ENCODE measurements around the gene STAT1.

DNA sequence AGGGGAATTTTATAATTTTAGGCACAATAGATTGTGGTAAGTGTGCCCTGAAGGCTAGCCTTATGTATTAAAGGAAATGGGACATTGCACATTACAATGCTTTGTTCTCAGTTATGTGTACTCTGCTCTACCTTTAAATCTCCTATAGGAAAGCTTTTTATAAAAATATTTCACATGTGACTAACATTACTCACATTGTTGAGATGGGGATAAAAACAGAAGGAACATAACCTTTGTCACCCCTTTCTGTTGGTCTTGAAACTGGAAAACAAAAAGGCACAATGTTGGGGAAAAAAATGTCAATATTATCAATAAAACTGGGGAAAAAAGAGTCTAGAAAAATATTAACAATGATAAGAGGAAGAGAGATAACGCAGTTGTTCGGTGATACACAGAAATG lies 17.3 kb upstream of the STAT1 start:
- TF ChIP-seq, protein P1, sequence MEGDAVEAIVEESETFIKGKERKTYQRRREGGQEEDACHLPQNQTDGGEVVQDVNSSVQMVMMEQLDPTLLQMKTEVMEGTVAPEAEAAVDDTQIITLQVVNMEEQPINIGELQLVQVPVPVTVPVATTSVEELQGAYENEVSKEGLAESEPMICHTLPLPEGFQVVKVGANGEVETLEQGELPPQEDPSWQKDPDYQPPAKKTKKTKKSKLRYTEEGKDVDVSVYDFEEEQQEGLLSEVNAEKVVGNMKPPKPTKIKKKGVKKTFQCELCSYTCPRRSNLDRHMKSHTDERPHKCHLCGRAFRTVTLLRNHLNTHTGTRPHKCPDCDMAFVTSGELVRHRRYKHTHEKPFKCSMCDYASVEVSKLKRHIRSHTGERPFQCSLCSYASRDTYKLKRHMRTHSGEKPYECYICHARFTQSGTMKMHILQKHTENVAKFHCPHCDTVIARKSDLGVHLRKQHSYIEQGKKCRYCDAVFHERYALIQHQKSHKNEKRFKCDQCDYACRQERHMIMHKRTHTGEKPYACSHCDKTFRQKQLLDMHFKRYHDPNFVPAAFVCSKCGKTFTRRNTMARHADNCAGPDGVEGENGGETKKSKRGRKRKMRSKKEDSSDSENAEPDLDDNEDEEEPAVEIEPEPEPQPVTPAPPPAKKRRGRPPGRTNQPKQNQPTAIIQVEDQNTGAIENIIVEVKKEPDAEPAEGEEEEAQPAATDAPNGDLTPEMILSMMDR (optimal IDR thresholded peaks at IDR 0.05 in 1 of 3, IDR thresholded peaks at IDR 0.05 in 1 of 3, conservative IDR thresholded peaks at IDR 0.05 in 1 of 3; ENCODE audit: extremely low read depth in 1 of 3, insufficient read depth in 2 of 3, low read length in 3 of 3): no peak
- TF ChIP-seq EZH2 (IDR thresholded peaks at IDR 0.05; ENCODE audit: low read length): no peak

Data from keratinocyte (primary cell).